ELF-1 (cell line): ENCODE measurements around the gene MAML2.

ENCODE experiments used
- DNase-seq: peaks from one replicate; pipeline ENCODE4 v3.0.0-alpha.2; 2016; ENCODE audit warnings: low read depth, low spot score

Gene MAML2

DNA sequence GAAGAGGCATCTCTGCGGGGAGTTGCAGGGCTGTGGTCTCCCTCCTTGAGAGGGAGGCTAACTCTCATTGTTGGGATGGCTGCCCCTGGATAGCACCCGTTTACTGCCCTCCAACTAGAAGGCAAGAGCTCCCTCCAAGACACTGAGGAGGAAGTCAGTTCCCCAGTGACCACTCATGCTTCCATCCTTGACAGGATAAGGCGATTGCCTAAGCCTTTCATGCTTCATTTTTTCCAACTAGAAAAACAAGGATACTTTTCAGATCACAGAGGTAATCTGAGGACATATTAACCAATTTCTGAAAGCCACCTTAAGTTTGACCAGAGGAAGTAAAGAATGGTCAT is 186.6 kb downstream of the MAML2 start:
- no peak for DNase-seq

DNA sequence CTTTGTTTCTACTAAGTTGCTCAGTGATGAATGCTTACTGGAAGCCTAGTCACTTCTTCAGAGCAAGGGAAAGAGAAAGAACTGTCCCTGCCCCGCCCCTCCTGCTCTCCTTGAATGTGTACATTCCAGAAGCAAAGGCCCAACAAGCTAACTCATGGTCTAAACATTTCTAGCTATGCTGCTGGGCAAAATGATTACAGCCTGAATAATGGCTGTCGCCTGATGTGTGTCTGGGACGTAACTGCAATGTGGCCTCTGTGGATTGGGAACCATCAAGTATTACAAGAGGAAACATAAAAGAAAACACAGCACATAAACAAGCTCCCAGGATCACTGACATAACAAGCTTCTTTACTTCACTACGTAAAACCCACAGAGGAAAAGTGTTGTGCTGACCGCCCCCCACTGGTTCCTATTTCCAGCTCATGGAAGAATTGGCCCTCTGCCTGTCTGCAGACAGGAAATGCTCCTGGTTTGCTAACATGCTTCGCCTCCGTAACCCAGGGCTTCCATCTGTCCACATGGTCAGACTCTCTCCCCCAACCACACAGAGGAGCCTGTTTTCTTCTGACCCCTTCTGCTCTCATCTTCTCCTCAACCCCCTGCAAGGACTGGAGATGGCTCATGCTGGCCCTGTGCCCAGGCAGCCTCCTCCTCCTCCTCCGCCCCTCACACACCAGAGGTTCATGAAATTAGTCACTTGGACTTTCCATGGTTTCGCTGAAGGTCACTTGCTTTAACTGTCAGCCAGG is 187.2 kb downstream of the MAML2 start:
- DNase-seq = peak; percentile 71

DNA sequence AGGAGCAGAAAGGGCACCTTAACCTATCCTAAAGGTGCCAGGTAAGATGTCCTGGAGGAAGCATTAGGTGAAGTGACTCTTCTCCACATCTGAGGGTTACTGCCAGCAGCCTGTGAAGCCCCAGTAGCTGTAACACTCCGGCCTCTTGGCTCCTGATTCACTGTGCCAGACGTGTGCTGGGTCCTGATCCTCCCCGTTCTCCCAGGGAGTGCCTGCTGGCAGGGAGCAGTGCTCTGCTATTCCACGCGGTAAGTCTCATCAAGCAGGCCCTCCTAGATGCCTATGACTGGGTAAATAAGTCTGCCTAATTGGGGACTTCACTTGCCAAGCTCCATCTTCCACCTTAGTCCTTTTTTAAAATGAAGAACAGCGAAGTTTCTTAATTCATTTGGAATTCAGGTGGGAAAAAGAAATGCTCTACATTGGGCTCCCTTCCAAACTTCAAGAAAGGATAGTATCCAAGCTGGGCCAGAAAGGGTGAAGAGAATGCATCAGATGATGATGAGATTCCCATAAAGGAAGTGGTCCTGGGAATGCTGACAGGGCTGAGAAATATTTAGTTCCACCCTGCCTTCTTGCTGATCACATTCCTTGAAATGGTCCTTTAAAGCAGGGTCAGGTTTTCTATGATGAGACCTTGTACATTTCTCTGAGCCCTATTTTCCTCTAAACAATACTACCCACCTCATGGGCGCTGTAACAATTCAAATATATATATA is 188.0 kb downstream of the MAML2 start:
- DNase-seq = no peak

DNA sequence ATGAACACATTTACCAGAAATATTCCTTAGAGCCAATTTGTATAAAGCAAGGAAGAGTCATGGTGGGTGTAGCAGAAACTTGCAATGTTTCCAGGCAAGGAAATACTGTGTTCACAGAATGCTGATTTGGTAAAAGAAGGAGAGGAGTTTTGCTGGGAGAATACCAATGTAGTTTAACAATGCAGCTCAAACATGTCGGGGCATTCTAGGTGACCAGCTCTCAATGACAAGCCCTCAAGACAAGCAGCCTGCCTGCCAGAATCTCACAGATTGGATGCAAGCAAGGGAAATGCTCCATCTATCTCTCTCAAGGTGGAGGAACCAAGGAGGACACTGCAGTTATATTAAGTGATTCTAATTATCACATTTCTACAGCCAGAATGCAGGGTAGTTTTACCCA is 190.4 kb downstream of the MAML2 start:
- no peak for DNase-seq

DNA sequence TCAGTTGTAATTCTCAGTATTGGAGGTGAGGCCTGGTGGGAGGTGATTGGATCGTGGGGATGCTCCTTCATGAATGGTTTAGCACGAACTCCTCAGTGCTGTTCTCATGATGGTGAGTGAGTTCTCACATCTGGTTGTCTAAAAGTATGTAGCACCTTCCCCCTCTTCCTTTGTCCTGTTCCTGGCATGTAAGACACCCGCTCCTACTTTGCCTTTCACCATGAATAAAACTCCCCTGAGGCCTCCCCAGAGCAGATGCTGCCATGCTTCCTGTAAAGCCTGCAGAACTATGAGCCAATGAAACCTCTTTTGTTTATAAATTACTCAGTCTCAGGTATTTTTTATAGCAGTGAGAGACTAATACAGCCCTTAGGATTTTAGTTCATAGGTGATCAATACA is 191.5 kb downstream of the MAML2 start:
- DNase-seq = no peak

DNA sequence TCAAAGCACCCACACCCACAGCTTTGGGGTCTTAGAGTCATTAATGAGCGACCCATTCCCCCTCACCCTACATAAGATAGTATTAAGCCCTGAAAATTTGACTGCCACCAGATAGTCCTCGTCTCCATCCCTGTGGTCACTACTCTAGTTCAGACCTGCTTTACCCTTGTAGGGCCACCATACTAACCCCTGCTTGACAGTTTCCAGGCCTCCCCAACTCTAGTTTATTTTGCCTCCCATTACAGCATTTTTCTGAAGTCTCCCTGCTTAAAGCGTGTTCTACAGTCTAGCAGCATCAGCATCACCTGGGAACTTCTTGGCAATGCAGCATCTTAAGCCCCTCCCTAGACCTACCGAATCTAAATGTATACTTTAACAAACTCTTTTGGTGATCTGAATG is 192.4 kb downstream of the MAML2 start:
- DNase-seq = no peak

DNA sequence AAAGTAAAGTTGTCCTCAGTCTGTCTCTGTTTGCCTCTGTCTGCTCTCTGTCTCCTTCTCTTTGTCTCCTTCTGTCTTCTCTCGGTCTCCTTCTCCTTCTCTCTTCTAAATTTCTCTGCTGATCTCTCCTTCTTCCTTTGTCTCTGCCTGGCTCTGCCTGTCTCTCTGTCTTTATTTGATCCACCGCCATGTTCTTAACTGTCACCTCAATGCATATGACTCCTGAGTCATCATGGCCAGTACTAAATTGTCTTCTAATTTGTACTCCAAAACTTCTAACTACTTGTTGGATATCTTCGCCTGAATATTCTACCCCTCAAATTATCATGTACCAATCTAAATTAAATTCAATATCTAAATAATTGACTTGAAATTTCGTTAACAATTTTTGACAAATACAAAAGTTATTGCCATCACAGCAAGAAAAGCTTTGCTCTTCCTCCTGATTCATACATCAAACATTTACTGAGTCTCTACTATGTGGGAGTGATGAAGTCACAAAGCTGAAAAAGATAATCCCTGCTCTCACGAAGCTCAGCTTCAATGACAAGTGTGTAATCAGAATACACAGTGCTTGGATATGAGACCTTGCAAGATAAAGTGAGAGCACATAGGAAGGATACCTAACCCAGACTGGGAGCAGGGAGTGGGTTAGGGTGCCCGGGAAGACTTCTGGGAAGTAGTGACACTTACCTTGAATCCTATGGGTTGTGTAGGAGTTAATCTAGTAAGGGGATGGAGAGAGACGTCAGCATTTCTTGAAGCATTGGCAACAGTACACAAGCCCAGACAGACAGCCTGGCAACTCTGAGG is 193.0 kb downstream of the MAML2 start:
- DNase-seq = no peak

DNA sequence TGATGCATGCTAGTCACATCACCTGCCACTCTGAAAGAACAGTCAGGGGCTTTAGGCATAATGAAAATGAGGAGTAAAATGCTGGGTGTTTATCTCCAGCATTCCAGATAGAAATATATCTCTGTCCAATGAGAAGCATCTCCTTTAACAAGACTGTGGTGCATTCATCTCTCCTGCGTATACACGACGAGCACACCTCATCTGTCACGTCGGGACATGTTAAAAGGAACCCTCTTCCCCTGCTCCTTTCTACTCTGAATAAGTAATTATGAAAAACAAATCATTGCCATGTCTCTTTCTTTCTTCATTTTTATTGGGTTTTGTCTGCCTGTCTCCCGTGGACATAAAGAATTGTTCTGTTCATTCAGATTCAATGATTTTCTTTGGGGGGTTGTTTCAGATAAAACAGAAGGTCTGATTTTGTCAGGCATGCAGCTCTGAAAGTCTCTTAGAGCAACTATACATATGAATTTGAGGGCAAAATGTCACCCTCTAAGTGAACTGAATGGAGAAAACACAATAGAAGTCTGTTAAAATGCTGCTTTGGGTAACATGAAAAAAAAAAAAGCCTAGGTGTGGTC is 195.0 kb downstream of the MAML2 start:
- no peak for DNase-seq

DNA sequence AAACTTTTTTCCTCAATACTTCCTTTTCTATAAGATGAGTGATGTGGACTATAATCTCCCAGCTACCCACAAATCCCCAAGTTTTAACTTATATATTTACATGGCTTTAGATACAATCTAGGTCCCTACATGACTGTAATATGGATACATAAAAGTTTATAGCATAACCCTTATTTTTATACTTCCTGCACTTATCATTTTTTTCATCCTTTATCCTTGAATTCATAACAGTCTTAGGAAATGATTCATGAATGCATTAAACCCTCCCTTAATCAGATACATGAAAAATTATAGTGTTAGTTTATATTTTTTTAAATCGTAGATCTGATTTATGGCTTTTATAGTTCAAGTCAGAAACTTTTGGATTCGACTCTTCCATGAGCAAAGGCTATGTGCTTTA is 195.8 kb downstream of the MAML2 start:
- DNase-seq = no peak

DNA sequence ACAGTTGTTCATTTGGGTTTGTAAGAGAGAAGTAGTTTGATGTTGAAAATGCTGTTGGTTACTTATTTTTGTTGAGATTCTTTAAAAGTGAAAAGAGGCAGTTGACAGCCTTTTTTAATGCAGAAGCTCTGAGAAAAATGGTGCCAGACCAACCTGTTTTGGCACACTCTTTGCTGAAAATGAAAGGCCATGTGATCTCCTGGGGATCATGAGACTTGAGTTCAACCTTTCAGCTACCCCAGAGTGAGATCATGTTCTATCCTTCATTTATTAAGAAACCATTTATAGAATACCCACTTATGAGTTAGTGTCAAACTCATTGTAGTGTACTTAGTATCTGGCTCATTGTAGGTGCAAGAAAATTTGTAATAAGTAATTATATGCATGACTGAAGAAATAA is 196.2 kb downstream of the MAML2 start:
- DNase-seq = no peak

DNA sequence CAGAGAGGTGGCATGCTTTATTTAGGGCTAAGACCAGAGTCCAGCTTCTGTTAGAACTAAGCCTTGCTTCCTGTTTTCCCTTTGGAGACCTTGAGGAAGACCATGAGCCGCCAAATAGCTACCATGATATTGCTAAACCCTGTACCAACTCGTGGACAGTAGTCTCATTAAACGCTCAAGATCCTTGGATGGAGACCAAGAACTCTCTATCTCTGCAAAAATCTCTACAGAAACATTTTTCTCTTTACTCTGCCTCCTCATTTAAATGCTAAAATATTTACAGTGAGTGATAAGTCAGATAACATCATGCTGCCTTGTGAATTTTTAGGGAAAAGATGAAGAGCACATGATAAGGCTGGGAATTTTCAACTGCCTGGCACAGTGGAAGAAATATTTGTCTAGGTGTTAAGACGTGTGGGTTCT is 197.8 kb downstream of the MAML2 start:
- no peak for DNase-seq

DNA sequence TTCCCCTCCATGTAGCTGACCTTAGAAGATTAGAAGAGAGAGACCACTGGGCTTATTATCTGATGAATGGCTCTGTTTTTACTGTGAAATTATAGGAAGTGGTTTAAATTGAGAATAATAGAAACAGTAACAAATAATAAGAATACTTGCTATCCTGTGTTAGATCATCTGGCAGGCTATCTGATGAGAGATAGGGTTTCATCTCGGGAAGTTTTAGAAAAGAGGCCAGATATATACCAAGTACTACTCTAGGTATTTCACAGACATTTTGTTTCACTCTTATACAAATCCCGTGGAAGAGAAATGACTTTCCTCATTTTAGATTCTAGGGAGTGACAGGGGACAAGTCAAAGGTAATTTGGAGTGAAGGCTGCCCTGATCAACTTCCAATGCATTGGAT is 198.4 kb downstream of the MAML2 start:
- DNase-seq = no peak

DNA sequence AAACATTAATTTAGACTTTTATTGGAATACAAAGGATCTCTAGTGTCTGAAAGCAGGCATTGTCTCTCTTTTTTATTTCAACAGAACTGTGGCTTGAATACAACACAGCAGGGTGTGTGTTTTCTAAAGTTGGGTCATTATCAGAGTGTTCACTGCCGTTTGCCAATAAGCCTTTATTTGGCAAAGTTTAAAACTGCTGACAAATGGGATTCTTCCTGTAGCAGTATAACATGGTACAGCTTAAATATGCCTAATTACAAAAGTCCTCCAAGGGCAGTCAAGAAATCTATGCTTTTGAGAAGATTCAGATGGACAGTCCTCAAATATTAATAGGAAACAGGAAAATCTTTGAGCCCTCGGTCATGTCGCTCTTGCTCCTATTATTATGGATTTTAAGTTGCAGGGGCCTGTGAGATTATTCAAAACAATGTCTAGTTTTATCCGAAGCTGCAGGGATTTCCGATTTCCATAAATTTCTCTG is 199.9 kb downstream of the MAML2 start:
- DNase-seq = no peak

DNA sequence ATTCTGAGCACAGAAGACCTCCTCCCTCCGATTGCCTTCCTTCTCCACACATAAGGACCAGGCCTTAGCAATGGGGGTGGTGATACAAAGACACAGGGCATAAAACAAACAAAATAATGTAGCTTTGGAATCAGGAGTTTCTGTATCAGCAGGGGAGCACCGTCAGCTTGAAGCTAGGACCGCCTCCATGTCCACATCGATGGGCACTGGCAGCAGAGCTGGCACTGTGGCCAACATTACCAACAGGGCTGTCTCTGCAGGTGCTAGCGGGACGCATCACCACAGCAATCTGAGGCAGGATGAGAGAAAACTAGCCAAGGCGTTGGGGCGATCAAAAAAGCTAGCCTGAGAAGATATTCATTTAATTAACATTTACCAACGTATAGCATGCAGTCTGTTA is 201.4 kb downstream of the MAML2 start:
- DNase-seq = no peak

DNA sequence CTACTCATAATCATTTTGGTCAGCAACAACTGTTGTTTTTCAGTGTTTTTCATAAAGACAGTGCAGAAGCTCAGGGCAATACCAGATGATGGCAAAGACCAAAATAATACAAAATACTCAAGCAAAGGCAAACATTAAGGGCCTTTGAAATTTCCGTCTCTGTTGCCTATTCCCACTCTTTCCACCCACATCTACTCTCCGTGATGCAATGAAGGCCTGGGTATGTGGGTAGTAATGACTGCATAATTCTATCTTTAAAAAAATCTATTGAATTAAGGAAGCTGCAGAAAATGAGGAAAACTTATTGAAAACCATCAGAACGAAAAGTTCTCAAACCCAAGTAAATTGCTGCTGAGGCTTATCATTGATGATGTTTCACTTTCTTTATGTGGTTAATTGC is 203.3 kb downstream of the MAML2 start:
- no peak for DNase-seq

DNA sequence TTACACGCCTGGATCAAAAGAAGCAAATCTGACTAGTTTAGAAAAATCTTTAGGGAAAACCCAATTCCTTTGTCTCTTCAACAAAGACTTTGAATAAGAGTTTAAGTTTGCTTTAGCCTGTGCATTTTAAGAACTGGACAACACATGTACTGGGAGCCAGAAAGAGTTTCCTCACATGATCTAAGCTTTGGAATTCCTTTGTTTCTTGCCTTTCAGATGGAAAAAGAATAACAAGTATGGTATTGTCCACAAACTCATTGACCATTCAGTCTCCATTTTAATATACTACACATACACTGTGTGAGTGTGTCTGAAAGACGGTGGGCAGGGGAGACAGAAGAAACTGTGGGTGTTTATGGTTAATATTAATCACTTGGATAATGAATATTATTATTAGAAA is 205.6 kb downstream of the MAML2 start:
- no peak for DNase-seq

DNA sequence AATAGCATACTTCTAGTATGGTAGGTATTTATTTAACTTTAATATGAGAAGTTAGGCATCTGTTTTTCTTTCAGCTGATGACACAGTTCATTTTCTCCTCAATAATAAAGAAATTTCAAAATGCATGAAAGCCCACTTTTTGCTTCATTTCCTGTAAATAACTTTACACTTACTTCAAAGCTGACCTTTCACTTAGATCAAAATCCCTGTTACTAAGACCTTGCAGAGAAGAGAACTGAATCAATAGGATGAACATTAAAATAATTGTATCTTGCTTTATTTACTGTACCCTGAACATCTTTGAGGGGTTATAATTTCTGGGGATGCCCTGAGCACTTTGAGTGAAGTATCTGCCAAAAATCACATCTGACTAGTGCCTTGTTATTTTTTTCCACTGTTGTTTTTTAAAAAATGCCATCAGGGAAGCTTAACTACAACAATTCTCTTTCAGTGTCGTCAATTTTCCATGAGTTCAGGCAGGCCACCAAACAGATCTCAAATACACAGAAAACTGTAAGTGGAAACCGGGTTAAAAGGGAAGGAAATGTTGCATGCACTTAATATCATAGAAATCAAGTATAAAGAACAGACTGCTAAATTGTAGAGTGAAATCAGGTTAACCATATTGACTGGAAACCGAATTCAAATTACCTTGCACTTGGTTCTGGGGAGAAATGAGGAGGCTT is 206.2 kb downstream of the MAML2 start:
- DNase-seq = no peak

DNA sequence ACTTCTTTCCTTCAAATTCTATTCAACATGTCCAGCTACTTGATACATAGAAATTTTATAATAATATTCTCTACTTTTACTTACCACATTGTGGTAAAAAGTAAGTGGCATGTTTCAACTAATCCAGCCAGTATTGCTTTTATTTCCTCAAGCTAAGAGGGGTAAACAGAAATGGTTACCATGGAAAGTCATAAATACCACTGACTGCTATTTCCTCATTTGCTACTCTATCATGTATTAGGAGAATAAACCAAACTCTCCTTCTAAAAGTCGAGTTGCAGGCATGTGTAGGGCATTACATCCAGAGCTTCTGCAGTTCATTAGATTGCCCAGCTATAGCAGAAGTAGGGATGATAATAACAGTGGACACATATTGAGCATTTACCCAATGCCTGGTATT is 208.4 kb downstream of the MAML2 start:
- DNase-seq = no peak

DNA sequence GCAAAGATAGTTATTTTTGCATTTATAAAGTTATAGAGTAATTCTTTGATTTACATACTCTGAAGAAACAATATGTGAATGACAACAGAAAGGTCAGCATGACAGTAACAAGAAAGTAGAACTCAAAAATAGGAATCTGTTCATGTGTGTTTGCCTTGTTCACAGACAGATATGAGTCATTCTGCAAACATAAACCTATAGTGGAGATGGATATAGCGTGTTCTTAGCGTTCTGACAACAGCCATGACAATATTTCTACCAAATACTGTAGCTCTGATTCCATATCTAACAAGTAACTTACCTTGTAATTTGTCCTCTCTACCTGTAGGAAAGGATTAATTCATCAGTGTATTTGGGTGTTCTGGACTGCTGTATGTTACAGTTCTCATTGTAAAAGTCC is 210.6 kb downstream of the MAML2 start:
- DNase-seq = no peak

DNA sequence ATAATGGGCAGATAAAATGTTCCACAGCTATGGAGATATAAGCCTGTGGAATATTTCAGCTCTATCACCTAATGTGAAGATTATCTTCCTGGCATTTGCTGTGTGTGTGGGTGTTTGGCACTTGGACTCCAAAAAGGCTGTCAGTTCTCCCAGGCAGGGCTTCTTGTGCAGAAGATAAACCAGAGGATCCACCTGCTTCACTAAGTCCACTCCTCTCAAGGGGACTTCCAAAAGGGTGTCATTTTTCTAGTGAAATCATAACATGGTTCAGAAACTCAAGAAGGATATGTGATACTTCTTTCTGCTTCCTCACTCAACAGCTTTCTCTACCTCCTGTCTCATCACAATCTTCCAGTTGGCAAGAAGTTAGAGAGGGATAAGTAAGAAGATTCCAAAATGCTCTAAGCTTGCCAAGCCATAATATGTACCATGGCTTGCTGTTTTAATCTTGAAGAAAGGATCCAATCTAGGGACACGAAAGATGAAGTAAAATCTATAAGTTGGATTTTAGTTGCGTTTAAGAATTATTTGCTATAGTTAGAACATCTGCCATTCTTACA is 212.9 kb downstream of the MAML2 start:
- no peak for DNase-seq

DNA sequence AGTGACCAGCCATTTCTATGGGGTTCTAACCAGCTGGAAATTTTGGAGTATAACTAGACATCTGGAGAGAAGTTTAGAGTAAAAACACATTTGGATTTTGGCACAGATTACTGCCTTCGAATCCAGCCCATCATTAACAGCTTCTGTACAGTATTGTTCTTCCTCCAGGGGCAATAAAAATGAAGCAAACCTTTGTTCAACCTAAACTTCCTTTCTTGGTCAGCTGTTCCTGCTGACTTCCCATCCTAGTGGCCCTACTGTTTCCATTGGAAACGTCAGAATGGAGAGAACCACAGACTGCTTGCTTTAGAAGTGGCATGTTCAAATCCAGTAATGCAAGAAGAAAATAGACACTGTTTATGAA is 215.4 kb downstream of the MAML2 start:
- DNase-seq = no peak
